H1 (cell line): ENCODE data around the gene WNT9B. TPM values are rescaled to one million over a fixed set of nuclear protein-coding genes. Genes with fewer than 3 reads are reported as not detected.
A peak's percentile ranks its signal among the peaks of the same experiment; 100 is the strongest.

ENCODE experiments used
- CTCF ChIA-PET: fragments of 300-600 bp; sonication (Branson Sonifier 250); formaldehyde crosslinking; loops from one replicate; lab custom pipeline; 2021; ENCODE audit not compliant: partially characterized antibody; lab: Charles Lee
- POLR2A ChIA-PET: fragments of 300-600 bp; sonication (Branson Sonifier 250); formaldehyde crosslinking; loops from one replicate; lab custom pipeline; 2021; ENCODE audit warnings: inconsistent platforms; ENCODE audit not compliant: partially characterized antibody; lab: Charles Lee
- DNase-seq, 2 experiments: peaks; one replicate each; pipeline versions ENCODE4 v3.0.0 to v3.0.0-alpha.2; 2010 to 2022; ENCODE audit warnings: low spot score in 2 of 2, low read depth in 1 of 2, mixed read lengths in 1 of 2
- FAIRE-seq: peaks from 2 replicates; lab custom pipeline; 2011; peaks lifted over from hg19 to GRCh38; lab: Jason Lieb, UNC
- H2AFZ ChIP-seq: 2 replicates; pipeline ENCODE4 v1.8.1; 2012; ENCODE audit warnings: low read length, inconsistent platforms
- H2AK5ac ChIP-seq: 2 replicates; pipeline ENCODE4 v1.6.1; 2013; ENCODE audit warnings: low read depth, low read length
- H2BK120ac ChIP-seq: replicated peaks from 2 replicates; pipeline ENCODE3; 2013; ENCODE audit warnings: low read depth, low read length, inconsistent platforms
- H2BK12ac ChIP-seq: 2 replicates; pipeline ENCODE4 v1.6.1; 2013; ENCODE audit warnings: low read depth, low read length
- H2BK15ac ChIP-seq: 2 replicates; pipeline ENCODE4 v1.6.1; 2013; ENCODE audit warnings: low read length
- H2BK20ac ChIP-seq: 2 replicates; pipeline ENCODE4 v1.6.1; 2013; ENCODE audit warnings: low read length
- H2BK5ac ChIP-seq: 2 replicates; pipeline ENCODE4 v1.6.1; 2013; ENCODE audit warnings: low read depth, low read length
- H3K14ac ChIP-seq: 2 replicates; pipeline ENCODE4 v1.6.1; 2013; ENCODE audit warnings: inconsistent platforms; ENCODE audit not compliant: insufficient read length
- H3K18ac ChIP-seq: 2 replicates; pipeline ENCODE4 v1.6.1; 2013; ENCODE audit warnings: low read length; ENCODE audit errors: extremely low read depth
- H3K23ac ChIP-seq: 2 replicates; pipeline ENCODE4 v1.6.1; 2013; ENCODE audit warnings: inconsistent platforms; ENCODE audit not compliant: insufficient read length
- H3K23me2 ChIP-seq: 2 replicates; pipeline ENCODE4 v1.6.1; 2013; ENCODE audit warnings: low read depth, low read length
- H3K27ac ChIP-seq: 2 replicates; pipeline ENCODE4 v1.6.1; 2011; ENCODE audit warnings: low read depth, low read length, inconsistent platforms
- H3K27me3 ChIP-seq, 4 experiments: replicated peaks in 1 of 4; 1 replicate in 1 of 4; 2 replicates in 3 of 4; pipeline versions ENCODE4 v1.6.1 to v1.8.1; 2011 to 2013; ENCODE audit warnings: low read length in 3 of 4, mild to moderate bottlenecking in 3 of 4, inconsistent platforms in 2 of 4, mixed read lengths in 2 of 4, moderate library complexity in 1 of 4; ENCODE audit not compliant: control insufficient read depth in 3 of 4, insufficient read depth in 3 of 4; ENCODE audit errors: extremely low read depth in 1 of 4
- H3K36me3 ChIP-seq, 4 experiments: 2 replicates each; pipeline versions ENCODE4 v1.6.1 to v1.8.1; 2011 to 2013; ENCODE audit warnings: mild to moderate bottlenecking in 4 of 4, low read length in 3 of 4, moderate library complexity in 2 of 4, control low read depth in 1 of 4, inconsistent platforms in 1 of 4; ENCODE audit not compliant: insufficient read depth in 4 of 4, control insufficient read depth in 2 of 4
- H3K4ac ChIP-seq: replicated peaks from 2 replicates; pipeline ENCODE3; 2013; ENCODE audit warnings: low read length, low read depth, mixed read lengths, inconsistent platforms; ENCODE audit not compliant: insufficient read length
- H3K4me1 ChIP-seq, 4 experiments: replicated peaks in 1 of 4; 1 replicate in 1 of 4; 2 replicates in 3 of 4; pipeline versions ENCODE4 v1.6.1 to v1.8.1; 2011 to 2013; ENCODE audit warnings: low read length in 3 of 4, inconsistent platforms in 2 of 4, mixed read lengths in 1 of 4; ENCODE audit not compliant: insufficient read depth in 4 of 4, control insufficient read depth in 3 of 4
- H3K4me2 ChIP-seq, 2 experiments: 2 replicates each; pipeline versions ENCODE4 v1.6.1 to v1.8.1; 2011 to 2013; ENCODE audit warnings: low read depth in 2 of 2, low read length in 2 of 2, control low read depth in 1 of 2, inconsistent platforms in 1 of 2, mild to moderate bottlenecking in 1 of 2; ENCODE audit not compliant: insufficient read depth in 1 of 2
- H3K4me3 ChIP-seq, 4 experiments: fragments of 200-600, 300-600 bp in 1 of 4; sonication (generic), shearing (Covaris generic), sonication (Bioruptor Twin) in 1 of 4; 2 replicates each; pipeline versions ENCODE4 v1.5.1 to v1.8.1; 2011 to 2016; ENCODE audit warnings: low read length in 4 of 4, low read depth in 3 of 4, control low read depth in 2 of 4, inconsistent platforms in 2 of 4, mild to moderate bottlenecking in 2 of 4, mixed read lengths in 1 of 4, moderate library complexity in 1 of 4; ENCODE audit not compliant: insufficient read depth in 2 of 4; ENCODE audit errors: extremely low read depth in 1 of 4
- H3K56ac ChIP-seq: replicated peaks from 2 replicates; pipeline ENCODE3; 2013; ENCODE audit warnings: low read depth, mild to moderate bottlenecking, mixed read lengths, low read length, inconsistent platforms; ENCODE audit not compliant: insufficient read length
- H3K79me1 ChIP-seq: 2 replicates; pipeline ENCODE4 v1.6.1; 2013; ENCODE audit warnings: low read depth, low read length, control low read depth
- H3K79me2 ChIP-seq, 2 experiments: 2 replicates each; pipeline versions ENCODE4 v1.6.1 to v1.8.1; 2012 to 2013; ENCODE audit warnings: low read length in 2 of 2, mild to moderate bottlenecking in 2 of 2, inconsistent platforms in 1 of 2; ENCODE audit not compliant: insufficient read depth in 2 of 2, control insufficient read depth in 1 of 2
- H3K9ac ChIP-seq, 4 experiments: replicated peaks in 1 of 4; 1 replicate in 1 of 4; 2 replicates in 3 of 4; pipeline versions ENCODE4 v1.6.1 to v1.8.1; 2011 to 2013; ENCODE audit warnings: low read depth in 3 of 4, low read length in 3 of 4, control low read depth in 2 of 4, mild to moderate bottlenecking in 2 of 4, moderate library complexity in 2 of 4, inconsistent platforms in 1 of 4; ENCODE audit errors: extremely low read depth in 1 of 4
- H3K9me3 ChIP-seq, 2 experiments: 2 replicates each; pipeline versions ENCODE4 v1.6.1 to v1.8.1; 2012 to 2013; ENCODE audit warnings: mild to moderate bottlenecking in 2 of 2, moderate library complexity in 2 of 2, control low read depth in 1 of 2, inconsistent platforms in 1 of 2, low read depth in 1 of 2, low read length in 1 of 2, mixed read lengths in 1 of 2; ENCODE audit not compliant: insufficient read depth in 2 of 2
- H4K20me1 ChIP-seq, 2 experiments: replicated peaks in 1 of 2; 2 replicates each; pipeline versions ENCODE3 to v1.8.1; 2011 to 2013; ENCODE audit warnings: inconsistent platforms in 2 of 2, low read length in 2 of 2, mild to moderate bottlenecking in 1 of 2; ENCODE audit not compliant: insufficient read depth in 2 of 2, control insufficient read depth in 1 of 2
- H4K5ac ChIP-seq: 2 replicates; pipeline ENCODE4 v1.6.1; 2013; ENCODE audit warnings: low read length, low read depth, mixed read lengths, inconsistent platforms; ENCODE audit not compliant: insufficient read length
- H4K8ac ChIP-seq: 2 replicates; pipeline ENCODE4 v1.8.0; 2013; ENCODE audit warnings: mild to moderate bottlenecking, moderate library complexity, low read length, inconsistent platforms; ENCODE audit not compliant: insufficient read depth; ENCODE audit errors: extremely low read depth
- H4K91ac ChIP-seq: replicated peaks from 2 replicates; pipeline ENCODE3; 2013; ENCODE audit warnings: low read length, mixed read lengths, inconsistent platforms; ENCODE audit not compliant: insufficient read length
- CHD1 ChIP-seq: IDR thresholded peaks from 2 replicates; pipeline ENCODE4 v1.6.1; 2012; ENCODE audit warnings: low read depth, low read length, improper control_type of control experiment
- EZH2 ChIP-seq: fragments of 200-600 bp; sonication (generic); IDR thresholded peaks from 2 replicates; pipeline ENCODE4 v1.7.1; 2012; ENCODE audit warnings: low read depth, mild to moderate bottlenecking, moderate library complexity, low read length, inconsistent platforms; ENCODE audit not compliant: severe bottlenecking
- HDAC6 ChIP-seq: IDR thresholded peaks from one replicate; pipeline ENCODE4 v1.7.1; 2012; ENCODE audit warnings: low read depth, mild to moderate bottlenecking, inconsistent platforms, low read length, moderate library complexity
- KDM5A ChIP-seq: fragments of 200-600 bp; IDR thresholded peaks from 2 replicates; pipeline ENCODE4 v1.7.1; 2012; ENCODE audit warnings: mild to moderate bottlenecking, low read length, inconsistent platforms, mixed read lengths
- NRF1 ChIP-seq: IDR thresholded peaks from 2 replicates; pipeline ENCODE4 v1.6.1; 2011; ENCODE audit warnings: mild to moderate bottlenecking, low read depth, low read length, improper control_type of control experiment
- POLR2A ChIP-seq, 2 experiments: IDR thresholded peaks; 1 replicate in 1 of 2; 2 replicates in 1 of 2; pipeline ENCODE4 v1.6.1; 2011; ENCODE audit warnings: low read depth in 2 of 2, low read length in 2 of 2, mild to moderate bottlenecking in 2 of 2; ENCODE audit errors: control extremely low read depth in 1 of 2
- POLR2AphosphoS5 ChIP-seq: IDR thresholded peaks from 2 replicates; pipeline ENCODE4 v1.6.1; 2011; ENCODE audit warnings: low read depth, low read length
- SAP30 ChIP-seq: fragments of 300-600 bp; sonication (generic); IDR thresholded peaks from 2 replicates; pipeline ENCODE4 v1.7.1; 2012; ENCODE audit warnings: low read length, moderate library complexity, mild to moderate bottlenecking, inconsistent platforms; ENCODE audit not compliant: insufficient read depth, insufficient replicate concordance
- SIN3A ChIP-seq, 2 experiments: IDR thresholded peaks in 1 of 2; conservative IDR thresholded peaks in 1 of 2; 2 replicates each; pipeline ENCODE4 v1.6.1; 2011 to 2012; ENCODE audit warnings: low read length in 2 of 2, improper control_type of control experiment in 1 of 2, low read depth in 1 of 2, mild to moderate bottlenecking in 1 of 2
- SIRT6 ChIP-seq: IDR thresholded peaks from one replicate; pipeline ENCODE4 v1.7.1; 2012; ENCODE audit warnings: low read length, inconsistent platforms
- TBP ChIP-seq: IDR thresholded peaks from 2 replicates; pipeline ENCODE4 v1.6.1; 2011; ENCODE audit warnings: low read depth, low read length, improper control_type of control experiment
- WGBS, 2 experiments: shearing (Covaris generic) in 1 of 2; methylation state at CpG; one replicate each; pipeline versions ENCODE4 v1.1.6 to v1.1.7; 2013 to 2015; ENCODE audit warnings: low lambda C conversion rate in 2 of 2, mixed read lengths in 2 of 2, inconsistent platforms in 1 of 2, low coverage in 1 of 2, missing lambda C conversion rate in 1 of 2; ENCODE audit not compliant: insufficient replicate concordance in 2 of 2, insufficient coverage in 1 of 2, insufficient read length in 1 of 2; ENCODE audit errors: extremely low coverage in 1 of 2, missing lambda C conversion rate in 1 of 2; 5-methylcytosine and 5-hydroxymethylcytosine counted together
- polyA plus RNA-seq, 7 experiments: library from polyadenylated mRNA; depleted of rRNA in 3 of 7; stranded (reverse) in 5 of 7; unstranded in 2 of 7; fragments of >200 nt in 5 of 7; fragments of 200-250 nt in 2 of 7; gene quantifications; 1 replicate in 5 of 7; 2 replicates in 1 of 7; 4 replicates in 1 of 7; pipeline versions ENCODE4 v1.2.1 to v1.2.3, GENCODE V29; 2011 to 2013; ENCODE audit warnings: missing spikeins in 2 of 7, mixed read lengths in 2 of 7
- total RNA-seq: library from RNA; stranded (reverse); fragmentation: NEBNext Ultra II Directional; extraction: Animal tissue kit (Norgen Biotek cat#: 25700); gene quantifications from 2 replicates; pipeline ENCODE4 v1.2.1, GENCODE V29; 2021
- TF ChIP-seq, protein P1 (sequence below): IDR thresholded peaks from 2 replicates; pipeline ENCODE4 v1.6.1; 2011; ENCODE audit warnings: low read length, improper control_type of control experiment

Gene WNT9B
- total and polyA plus RNA-seq, 2 of the 8 experiments (the other 6 are each of a cell fraction or from before 2014, with no cell fraction given): 0.21 TPM; not detected in 1

GRCh38 chr17:46910179-46910927 lies 59.0 kb downstream of the WNT9B start:
- Histone ChIP-seq H2BK5ac (no peak overlapping the region), H3K56ac (no peak overlapping the region), H3K9ac (no peak overlapping the region), H3K18ac (no peak overlapping the region), H4K8ac (no peak overlapping the region), H2BK12ac (no peak overlapping the region), H3K4me3 (no peak overlapping the region), H3K23me2 (no peaks in the 10 kb centered on the region; the same call in 1 of the 2 replicates), H2AK5ac (no peak overlapping the region), H3K4ac (no peak overlapping the region), H3K4me2 (no peak overlapping the region), H2BK15ac (0 out of 2 replicates have a peak overlapping the region, but pooled peaks have one; percentile 8), H3K27me3 (no peaks in the 10 kb centered on the region), H3K27ac (no peak overlapping the region), H3K9me3 (no peaks in the 10 kb centered on the region), H4K91ac (no peak overlapping the region), H3K23ac (no peak overlapping the region), H2AFZ (no peak overlapping the region), H3K79me1 (no peaks in the 10 kb centered on the region), H3K79me2 (no peaks in the 10 kb centered on the region), H3K14ac (no peak overlapping the region), H2BK120ac (no peak overlapping the region), H4K5ac (no peak overlapping the region), H3K4me1 (peaks cover 0 to 5% (median 2%) of the 10 kb centered on the region in 4 experiments; a peak in 4 of 7 replicates), H2BK20ac (no peak overlapping the region; the same call in 1 of the 2 replicates), H4K20me1 (no peaks in the 10 kb centered on the region), H3K36me3 (no peaks in the 10 kb centered on the region)
- ChIA-PET CTCF (interaction anchor here (0.8 to 1.3 kb wide), 3 partner anchors 11 to 32 kb away, joined by 3 to 4 read pairs (median 3); no protein-coding TSS in a partner anchor), POLR2A (no interaction called here)
- FAIRE-seq: no peak
- no peak for DNase-seq
- WGBS, 2 experiments: 79% methylated on average over 10 of the region's 10 CpGs; no CpG with 5 or more reads in 1 of the 2 experiments
- TF ChIP-seq SIN3A (conservative IDR thresholded peaks at IDR 0.05 in 1 of 2, IDR thresholded peaks at IDR 0.05 in 1 of 2; ENCODE audit: low read depth in 1 of 2, low read length in 2 of 2) (no peak), SAP30 (no peak), NRF1 (no peak), KDM5A (no peak), TBP (no peak), EZH2 (no peak), HDAC6 (no peak), CHD1 (no peak), SIRT6 (no peak), POLR2A (IDR thresholded peaks at IDR 0.05; ENCODE audit: control extremely low read depth in 1 of 2, low read depth in 2 of 2, low read length in 2 of 2) (no peak), POLR2AphosphoS5 (no peak)
- TF ChIP-seq, protein P1, sequence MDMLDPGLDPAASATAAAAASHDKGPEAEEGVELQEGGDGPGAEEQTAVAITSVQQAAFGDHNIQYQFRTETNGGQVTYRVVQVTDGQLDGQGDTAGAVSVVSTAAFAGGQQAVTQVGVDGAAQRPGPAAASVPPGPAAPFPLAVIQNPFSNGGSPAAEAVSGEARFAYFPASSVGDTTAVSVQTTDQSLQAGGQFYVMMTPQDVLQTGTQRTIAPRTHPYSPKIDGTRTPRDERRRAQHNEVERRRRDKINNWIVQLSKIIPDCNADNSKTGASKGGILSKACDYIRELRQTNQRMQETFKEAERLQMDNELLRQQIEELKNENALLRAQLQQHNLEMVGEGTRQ: no peak
